K562 (cell line): Measurements from ENCODE around the gene FAM83B. TPM values are rescaled to one million over a fixed set of nuclear protein-coding genes. Genes with fewer than 3 reads are reported as not detected.
A peak's percentile ranks its signal among the peaks of the same experiment; 100 is the strongest.

Source experiments
- ATAC-seq: fragments of 200-7000 bp; cut with Tn5 transposase; 3 replicates; pipeline ENCODE4 v1.9.1; 2020; ENCODE audit warnings: moderate library complexity
- BruUV-seq: library from RNA; stranded (reverse); fragments of 400-500 nt; replicated peaks from 2 replicates; lab custom pipeline; 2021; lab: Mats Ljungman, UMichigan
- CTCF ChIA-PET: fragments of 300-600 bp; formaldehyde crosslinking; extraction: SDS; loops from one replicate; lab custom pipeline; 2021; ENCODE audit warnings: low intra/inter-chr PET ratio; lab: Yijun Ruan, JAX
- POLR2A ChIA-PET: fragments of 300-600, 350-650 bp; sonication (Branson Sonifier 250); formaldehyde crosslinking; extraction: SDS; loops from one replicate; lab custom pipeline; 2021; ENCODE audit warnings: antibody characterized with exemption, inconsistent platforms; lab: Yijun Ruan, JAX
- DNase-seq, 4 experiments: peaks; one replicate each; pipeline versions ENCODE4 v3.0.0 to v3.0.0-alpha.2; 2011 to 2018; ENCODE audit warnings: low spot score in 3 of 4, mixed read lengths in 3 of 4; ENCODE audit errors: extremely low read depth in 1 of 4
- FAIRE-seq: peaks from 2 replicates; lab custom pipeline; 2011; peaks lifted over from hg19 to GRCh38; lab: Jason Lieb, UNC
- H2AFZ ChIP-seq: 2 replicates; pipeline ENCODE4 v1.6.0; 2011; ENCODE audit warnings: low read depth, low read length, control low read depth, inconsistent platforms
- H3K27ac ChIP-seq: fragments of 200-600 bp; 3 replicates; pipeline ENCODE4 v1.8.0; 2011; ENCODE audit warnings: low read depth, mild to moderate bottlenecking, control low read depth, inconsistent platforms, low read length, moderate library complexity, mixed read lengths; ENCODE audit errors: extremely low read depth
- H3K27me3 ChIP-seq, 2 experiments: fragments of 300-600 bp in 1 of 2; 2 replicates in 1 of 2; 3 replicates in 1 of 2; pipeline versions ENCODE4 v1.6.0 to v1.8.0; 2011; ENCODE audit warnings: inconsistent platforms in 2 of 2, low read length in 2 of 2, mild to moderate bottlenecking in 1 of 2, mixed read lengths in 1 of 2, moderate library complexity in 1 of 2; ENCODE audit not compliant: control insufficient read depth in 2 of 2, insufficient read depth in 2 of 2
- H3K36me3 ChIP-seq: fragments of 300-600 bp; 3 replicates; pipeline ENCODE4 v1.8.0; 2011; ENCODE audit warnings: mild to moderate bottlenecking, low read length, inconsistent platforms; ENCODE audit not compliant: control insufficient read depth, insufficient read depth
- H3K4me1 ChIP-seq, 2 experiments: fragments of 200-600 bp in 1 of 2; replicated peaks in 1 of 2; 2 replicates in 1 of 2; 3 replicates in 1 of 2; pipeline versions ENCODE4 v1.5.1 to v1.8.0; 2011; ENCODE audit warnings: inconsistent platforms in 2 of 2, low read length in 2 of 2, mild to moderate bottlenecking in 1 of 2, mixed read lengths in 1 of 2, moderate library complexity in 1 of 2; ENCODE audit not compliant: control insufficient read depth in 2 of 2, insufficient read depth in 2 of 2
- H3K4me2 ChIP-seq: 2 replicates; pipeline ENCODE4 v1.6.1; 2011; ENCODE audit warnings: low read length, control low read depth, inconsistent platforms, mixed read lengths; ENCODE audit not compliant: insufficient read depth
- H3K4me3 ChIP-seq: fragments of 200-600 bp; sonication (generic), shearing (Covaris generic); 2 replicates; pipeline ENCODE4 v1.5.1; 2016; ENCODE audit warnings: control low read depth, inconsistent platforms
- H3K79me2 ChIP-seq: fragments of 200-600 bp; 3 replicates; pipeline ENCODE4 v1.8.0; 2011; ENCODE audit warnings: low read length, inconsistent platforms; ENCODE audit not compliant: control insufficient read depth, insufficient read depth
- H3K9ac ChIP-seq, 2 experiments: 2 replicates each; pipeline versions ENCODE4 v1.6.0 to v1.6.1; 2011; ENCODE audit warnings: low read depth in 2 of 2, low read length in 2 of 2, control low read depth in 1 of 2, inconsistent platforms in 1 of 2, mild to moderate bottlenecking in 1 of 2, mixed read lengths in 1 of 2; ENCODE audit not compliant: insufficient read depth in 1 of 2
- H3K9me1 ChIP-seq: one replicate; pipeline ENCODE4 v1.6.0; 2011; ENCODE audit warnings: inconsistent platforms, mild to moderate bottlenecking, low read length, moderate library complexity; ENCODE audit not compliant: control insufficient read depth, insufficient read depth
- H3K9me3 ChIP-seq: replicated peaks from 2 replicates; pipeline ENCODE4 v1.5.1; 2011; ENCODE audit warnings: low read depth, low read length, inconsistent platforms; ENCODE audit not compliant: control insufficient read depth, insufficient read depth
- H4K20me1 ChIP-seq: replicated peaks from 2 replicates; pipeline ENCODE4 v1.6.1; 2011; ENCODE audit warnings: low read length, inconsistent platforms, mixed read lengths; ENCODE audit not compliant: control insufficient read depth, insufficient read depth
- FUS ChIP-seq: fragments of 200-400 bp; formaldehyde crosslinking; optimal IDR thresholded peaks from 2 replicates; pipeline ENCODE3; 2017; ENCODE audit warnings: low read depth, low read length
- MAFG ChIP-seq: fragments of 450-650 bp; conservative IDR thresholded peaks from 2 replicates; pipeline ENCODE4 v1.6.1; 2016; ENCODE audit warnings: missing genetic modification characterization, missing compliant biosample characterization
- ZNF274 ChIP-seq: IDR thresholded peaks from 2 replicates; pipeline ENCODE4 v1.6.1; 2011; ENCODE audit warnings: low read depth, mild to moderate bottlenecking, low read length, moderate library complexity, borderline replicate concordance
- ZNF316 ChIP-seq: fragments of 450-650 bp; IDR thresholded peaks from 2 replicates; pipeline ENCODE4 v1.6.1; 2016
- WGBS: fragments of 100-300 bp; shearing (Covaris generic); methylation state at CpG from one replicate; pipeline ENCODE4 v1.1.6; 2016; ENCODE audit warnings: low coverage, mixed read lengths; ENCODE audit not compliant: insufficient coverage; ENCODE audit errors: missing lambda C conversion rate; 5-methylcytosine and 5-hydroxymethylcytosine counted together
- in situ Hi-C: fragments of 300-500 bp; cut with MboI; formaldehyde crosslinking; loops from 4 replicates; pipeline ENCODE4 v1.15.0; 2018; ENCODE audit warnings: inconsistent platforms, mixed read lengths
- intact Hi-C: fragments of 100-400 bp; cut with micrococcal nuclease; formaldehyde crosslinking; loops from 2 replicates; pipeline ENCODE4 v1.14.2; 2022
- polyA plus RNA-seq, 8 experiments: library from polyadenylated mRNA; depleted of rRNA in 4 of 8; stranded (reverse) in 5 of 8; unstranded in 3 of 8; fragments of >200 nt; fragmentation: Nextera tagmentation in 2 of 8; fragmentation: Illumina TruSeq in 1 of 8; extraction: Ambion mirVana in 2 of 8; extraction: Trizol in 1 of 8; gene quantifications; 2 replicates each; pipeline versions ENCODE4 v1.2.1 to v1.2.3, GENCODE V29; 2011 to 2014; ENCODE audit warnings: inconsistent platforms in 1 of 8, missing spikeins in 1 of 8
- total RNA-seq, 7 experiments: library from RNA; depleted of rRNA in 6 of 7; stranded (reverse); fragments of >200 nt in 6 of 7; fragmentation: Illumina TruSeq in 2 of 7; extraction: Trizol in 2 of 7; gene quantifications; 2 replicates each; pipeline versions ENCODE4 v1.2.1 to v1.2.3, GENCODE V29; 2011 to 2021; ENCODE audit warnings: low replicate concordance in 1 of 7
- TF ChIP-seq, protein P1 (sequence below): fragments of 250-450 bp; sonication (Bioruptor Pico); IDR thresholded peaks from 2 replicates; pipeline ENCODE4 v1.8.0; 2022; ENCODE audit warnings: inconsistent platforms, mild to moderate bottlenecking, moderate library complexity, borderline replicate concordance
- TF ChIP-seq, protein P2 (sequence below): fragments of 450-650 bp; IDR thresholded peaks from 2 replicates; pipeline ENCODE4 v1.6.1; 2016; ENCODE audit warnings: mild to moderate bottlenecking

Gene FAM83B
- total and polyA plus RNA-seq, 9 of the 15 experiments (the other 6 are each of a cell fraction or from before 2014, with no cell fraction given), result not detected

DNA sequence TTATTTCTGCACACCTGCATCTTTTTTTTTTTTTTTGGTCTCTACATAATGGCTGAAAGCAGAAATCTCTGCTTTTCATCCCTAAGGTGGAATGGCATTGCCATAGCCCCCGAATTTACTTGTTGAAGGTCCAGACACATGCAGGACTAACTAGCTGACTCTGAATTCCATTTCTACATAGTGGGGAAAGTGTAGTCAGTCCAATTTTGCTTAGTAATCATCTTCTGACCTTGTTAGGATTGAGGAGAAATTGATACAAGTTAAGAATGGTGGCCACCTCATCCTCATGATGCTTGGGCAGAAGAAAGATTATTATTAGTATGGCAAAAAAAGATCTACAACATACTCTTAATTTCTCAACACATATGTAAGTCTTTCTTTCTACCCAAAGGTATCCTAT is 16.4 kb upstream of the FAM83B start:
- intact Hi-C loops, result no loop called here
- WGBS, result 0% methylated on average over 1 of the region's 1 CpG
- Histone ChIP-seq H3K4me3 (no peak overlapping the region), H3K79me2 (no peaks in the 10 kb centered on the region), H4K20me1 (no peaks in the 10 kb centered on the region), H3K27me3 (no peaks in the 10 kb centered on the region), H3K9ac (no peak overlapping the region), H3K4me1 (no peaks in the 10 kb centered on the region), H3K36me3 (no peaks in the 10 kb centered on the region), H3K9me1 (no peaks in the 10 kb centered on the region)
- DNase-seq, result no peak
- BruUV-seq, result no TSS peak
- TF ChIP-seq, protein P1, sequence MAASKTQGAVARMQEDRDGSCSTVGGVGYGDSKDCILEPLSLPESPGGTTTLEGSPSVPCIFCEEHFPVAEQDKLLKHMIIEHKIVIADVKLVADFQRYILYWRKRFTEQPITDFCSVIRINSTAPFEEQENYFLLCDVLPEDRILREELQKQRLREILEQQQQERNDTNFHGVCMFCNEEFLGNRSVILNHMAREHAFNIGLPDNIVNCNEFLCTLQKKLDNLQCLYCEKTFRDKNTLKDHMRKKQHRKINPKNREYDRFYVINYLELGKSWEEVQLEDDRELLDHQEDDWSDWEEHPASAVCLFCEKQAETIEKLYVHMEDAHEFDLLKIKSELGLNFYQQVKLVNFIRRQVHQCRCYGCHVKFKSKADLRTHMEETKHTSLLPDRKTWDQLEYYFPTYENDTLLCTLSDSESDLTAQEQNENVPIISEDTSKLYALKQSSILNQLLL (CRISPR knock-in tag), result no peak
- 0 out of 2 replicates have a peak, but pooled peaks have one; percentile 6 for TF ChIP-seq MAFG (tag)
- TF ChIP-seq ZNF316, result 0 out of 2 replicates have a peak, but pooled peaks have one; percentile 8
- TF ChIP-seq, all 486 proteins: peak for 2
- no peak for ATAC-seq
- no peak overlapping the region for H2AFZ ChIP-seq
- H3K4me2 ChIP-seq, result no peak overlapping the region
- in situ Hi-C loops, result no loop called here
- FAIRE-seq, result no peak
- H3K9me3 ChIP-seq, result no peaks in the 10 kb centered on the region
- ChIA-PET POLR2A (no interaction called here), CTCF (no interaction called here)
- no peak overlapping the region for H3K27ac ChIP-seq

DNA sequence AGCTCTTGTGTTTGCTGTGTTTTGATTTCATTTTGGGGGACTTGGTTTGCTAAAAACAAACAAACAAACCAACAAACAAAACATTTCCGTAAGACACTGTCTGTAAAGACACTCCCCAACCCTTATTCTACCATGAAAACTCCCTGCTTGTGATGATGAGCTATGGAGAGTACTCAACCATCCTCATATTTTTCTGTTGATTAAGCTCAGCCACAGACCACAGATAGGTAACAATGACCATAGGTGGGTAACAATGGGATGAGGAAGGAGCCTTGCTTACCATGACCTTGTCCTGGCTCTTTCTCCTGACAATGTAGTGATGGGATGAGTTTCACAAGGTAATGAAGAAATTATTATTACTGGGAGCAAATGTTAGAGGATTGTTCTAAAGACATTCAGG is 11.4 kb upstream of the FAM83B start:
- no peaks in the 10 kb centered on the region for H3K4me1 ChIP-seq
- DNase-seq (no peak), ATAC-seq (no peak), FAIRE-seq (no peak)
- no peaks in the 10 kb centered on the region for H3K27me3 ChIP-seq
- no peaks in the 10 kb centered on the region for H3K9me3 ChIP-seq
- H3K36me3 ChIP-seq, result no peaks in the 10 kb centered on the region
- H3K4me3 ChIP-seq, result no peak overlapping the region
- in situ Hi-C loops, result no loop called here
- no TSS peak for BruUV-seq
- 0% methylated on average over 1 of the region's 1 CpG for WGBS
- ChIA-PET POLR2A (no interaction called here), CTCF (no interaction called here)
- no peaks in the 10 kb centered on the region for H3K79me2 ChIP-seq
- no peak overlapping the region for H2AFZ ChIP-seq
- no peak overlapping the region for H3K4me2 ChIP-seq
- TF ChIP-seq, protein P2, sequence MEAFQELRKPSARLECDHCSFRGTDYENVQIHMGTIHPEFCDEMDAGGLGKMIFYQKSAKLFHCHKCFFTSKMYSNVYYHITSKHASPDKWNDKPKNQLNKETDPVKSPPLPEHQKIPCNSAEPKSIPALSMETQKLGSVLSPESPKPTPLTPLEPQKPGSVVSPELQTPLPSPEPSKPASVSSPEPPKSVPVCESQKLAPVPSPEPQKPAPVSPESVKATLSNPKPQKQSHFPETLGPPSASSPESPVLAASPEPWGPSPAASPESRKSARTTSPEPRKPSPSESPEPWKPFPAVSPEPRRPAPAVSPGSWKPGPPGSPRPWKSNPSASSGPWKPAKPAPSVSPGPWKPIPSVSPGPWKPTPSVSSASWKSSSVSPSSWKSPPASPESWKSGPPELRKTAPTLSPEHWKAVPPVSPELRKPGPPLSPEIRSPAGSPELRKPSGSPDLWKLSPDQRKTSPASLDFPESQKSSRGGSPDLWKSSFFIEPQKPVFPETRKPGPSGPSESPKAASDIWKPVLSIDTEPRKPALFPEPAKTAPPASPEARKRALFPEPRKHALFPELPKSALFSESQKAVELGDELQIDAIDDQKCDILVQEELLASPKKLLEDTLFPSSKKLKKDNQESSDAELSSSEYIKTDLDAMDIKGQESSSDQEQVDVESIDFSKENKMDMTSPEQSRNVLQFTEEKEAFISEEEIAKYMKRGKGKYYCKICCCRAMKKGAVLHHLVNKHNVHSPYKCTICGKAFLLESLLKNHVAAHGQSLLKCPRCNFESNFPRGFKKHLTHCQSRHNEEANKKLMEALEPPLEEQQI, result no peak
- TF ChIP-seq ZNF274, result no peak
- no peak for TF ChIP-seq FUS
- TF ChIP-seq, all 486 proteins: peak for 0
- intact Hi-C loops, result no loop called here
- Histone ChIP-seq H4K20me1 (no peaks in the 10 kb centered on the region), H3K27ac (no peak overlapping the region), H3K9me1 (no peaks in the 10 kb centered on the region), H3K9ac (no peak overlapping the region)
